ENCODE data around the gene CREBL2. TPM values are rescaled to one million over a fixed set of nuclear protein-coding genes. Genes with fewer than 3 reads are reported as not detected.
"Not testable (repeated sequence)": the region's sequence is repeated elsewhere in the genome, so short reads cannot be mapped to it uniquely, and the experiment has no call there.

CREBL2 gene
- total and polyA plus RNA-seq, 9 donors: 23.7 to 58.9 (median 38.2) TPM

DNA sequence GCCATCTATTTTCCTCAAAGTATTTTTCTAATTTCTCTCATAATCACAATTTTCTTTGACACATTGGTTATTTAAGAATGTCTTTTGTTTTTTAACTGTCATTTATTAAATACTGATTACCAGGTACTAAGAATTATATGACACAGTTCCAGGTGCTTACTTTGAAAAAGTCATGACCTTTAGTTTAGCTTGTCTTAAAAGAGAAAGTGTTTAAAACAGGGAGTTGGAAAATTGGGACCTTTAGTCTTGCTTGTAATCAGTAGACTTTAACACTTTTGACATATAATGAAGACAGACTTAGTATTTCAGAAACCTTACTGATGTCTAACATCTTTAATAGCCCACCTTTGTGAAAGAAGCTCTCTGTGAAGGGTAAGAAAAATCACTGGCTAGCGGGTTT lies 19.2 kb downstream of the CREBL2 start:
- DNase-seq: no peak
- intact Hi-C loops (cut with DNase I): no loop called here
- Histone ChIP-seq H3K27ac (no peak overlapping the region), H3K4me3 (no peak overlapping the region), H3K36me3 (no peaks in the 10 kb centered on the region), H3K27me3 (no peaks in the 10 kb centered on the region), H3K9me3 (no peaks in the 10 kb centered on the region), H3K4me1 (ENCODE audit: insufficient read depth) (peaks cover 4% of the 10 kb centered on the region)
- 91% methylated on average over 1 of the region's 1 CpG for WGBS, 3 donors
- TF ChIP-seq EP300 (IDR thresholded peaks at IDR 0.05): no peak
- TF ChIP-seq, protein P1, sequence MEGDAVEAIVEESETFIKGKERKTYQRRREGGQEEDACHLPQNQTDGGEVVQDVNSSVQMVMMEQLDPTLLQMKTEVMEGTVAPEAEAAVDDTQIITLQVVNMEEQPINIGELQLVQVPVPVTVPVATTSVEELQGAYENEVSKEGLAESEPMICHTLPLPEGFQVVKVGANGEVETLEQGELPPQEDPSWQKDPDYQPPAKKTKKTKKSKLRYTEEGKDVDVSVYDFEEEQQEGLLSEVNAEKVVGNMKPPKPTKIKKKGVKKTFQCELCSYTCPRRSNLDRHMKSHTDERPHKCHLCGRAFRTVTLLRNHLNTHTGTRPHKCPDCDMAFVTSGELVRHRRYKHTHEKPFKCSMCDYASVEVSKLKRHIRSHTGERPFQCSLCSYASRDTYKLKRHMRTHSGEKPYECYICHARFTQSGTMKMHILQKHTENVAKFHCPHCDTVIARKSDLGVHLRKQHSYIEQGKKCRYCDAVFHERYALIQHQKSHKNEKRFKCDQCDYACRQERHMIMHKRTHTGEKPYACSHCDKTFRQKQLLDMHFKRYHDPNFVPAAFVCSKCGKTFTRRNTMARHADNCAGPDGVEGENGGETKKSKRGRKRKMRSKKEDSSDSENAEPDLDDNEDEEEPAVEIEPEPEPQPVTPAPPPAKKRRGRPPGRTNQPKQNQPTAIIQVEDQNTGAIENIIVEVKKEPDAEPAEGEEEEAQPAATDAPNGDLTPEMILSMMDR (IDR thresholded peaks at IDR 0.05): no peak
- TF ChIP-seq POLR2A (IDR thresholded peaks at IDR 0.05): no peak

DNA sequence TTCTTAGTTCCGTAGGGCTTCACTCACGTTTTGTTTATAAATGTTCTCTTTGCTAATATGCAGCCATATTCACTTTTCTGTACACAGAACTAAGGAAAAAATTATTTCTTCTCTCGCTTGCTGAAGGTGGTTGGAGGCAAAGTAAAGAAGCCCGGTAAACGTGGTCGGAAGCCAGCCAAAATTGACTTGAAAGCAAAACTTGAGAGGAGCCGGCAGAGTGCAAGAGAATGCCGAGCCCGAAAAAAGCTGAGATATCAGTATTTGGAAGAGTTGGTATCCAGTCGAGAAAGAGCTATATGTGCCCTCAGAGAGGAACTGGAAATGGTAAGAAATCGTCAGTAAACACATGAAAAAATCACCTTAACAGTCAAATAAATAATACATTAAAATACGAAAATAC lies 24.0 kb downstream of the CREBL2 start:
- H3K27ac ChIP-seq: no peak overlapping the region
- H3K36me3 ChIP-seq: no peaks in the 10 kb centered on the region
- WGBS, 3 donors: 94 to 98% (median 97%) methylated on average over 12 of the region's 12 CpGs
- H3K9me3 ChIP-seq: no peaks in the 10 kb centered on the region
- peaks cover 2% of the 10 kb centered on the region for H3K4me1 ChIP-seq (ENCODE audit: insufficient read depth)
- intact Hi-C loops (cut with DNase I): no loop called here
- no peak overlapping the region for H3K4me3 ChIP-seq
- H3K27me3 ChIP-seq: no peaks in the 10 kb centered on the region
- DNase-seq: no peak
- TF ChIP-seq EP300 (IDR thresholded peaks at IDR 0.05): no peak
- TF ChIP-seq, protein P1 (IDR thresholded peaks at IDR 0.05): no peak
- TF ChIP-seq POLR2A (IDR thresholded peaks at IDR 0.05): no peak

DNA sequence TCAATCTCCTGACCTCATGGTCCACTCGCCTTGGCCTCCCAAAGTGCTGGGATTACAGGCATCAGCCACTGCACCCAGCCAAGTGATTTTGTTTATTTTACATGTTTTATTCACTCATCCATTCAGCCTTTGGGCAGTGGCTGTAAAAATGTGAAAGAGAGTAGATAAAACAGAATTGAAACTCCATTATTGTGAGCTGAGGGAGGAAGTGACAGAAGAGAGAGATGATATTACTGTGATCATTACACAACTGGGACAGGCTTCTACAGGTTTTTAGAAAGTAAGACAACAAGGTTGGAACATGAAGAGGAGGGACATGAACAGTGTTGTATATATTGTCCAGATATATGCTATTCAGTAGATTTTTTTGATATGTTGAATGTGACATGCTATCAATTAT lies 25.0 kb downstream of the CREBL2 start:
- DNase-seq: no peak
- Histone ChIP-seq H3K4me1 (ENCODE audit: insufficient read depth) (no peaks in the 10 kb centered on the region), H3K9me3 (no peaks in the 10 kb centered on the region), H3K36me3 (no peaks in the 10 kb centered on the region), H3K4me3 (no peak overlapping the region), H3K27me3 (no peaks in the 10 kb centered on the region), H3K27ac (no peak overlapping the region)
- 95 to 98% (median 98%) methylated on average over 1 of the region's 1 CpG for WGBS, 3 donors
- intact Hi-C loops (cut with DNase I): no loop called here
- TF ChIP-seq, protein P1 (IDR thresholded peaks at IDR 0.05): no peak
- TF ChIP-seq EP300 (IDR thresholded peaks at IDR 0.05) (no peak), POLR2A (IDR thresholded peaks at IDR 0.05) (no peak)

DNA sequence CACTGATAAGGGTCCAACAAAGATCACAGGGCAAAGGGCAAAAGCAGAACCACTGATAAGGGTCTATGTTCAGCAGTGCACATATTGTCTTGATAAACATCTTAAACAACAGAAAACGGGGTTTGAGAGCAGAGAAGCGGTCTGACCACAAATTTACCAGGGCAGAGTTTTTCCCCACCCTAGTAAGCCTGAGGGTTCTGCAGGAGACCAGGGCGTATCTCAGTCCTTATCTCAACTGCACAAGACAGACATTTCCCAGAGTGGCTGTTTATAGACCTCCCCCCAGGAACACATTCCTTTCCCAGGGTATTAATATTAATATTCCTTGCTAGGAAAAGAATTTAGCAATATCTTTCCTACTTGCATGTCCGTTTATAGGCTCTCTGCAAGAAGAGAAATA lies 28.3 kb downstream of the CREBL2 start:
- H3K27me3 ChIP-seq; H3K27ac ChIP-seq; H3K4me3 ChIP-seq; H3K36me3 ChIP-seq; H3K4me1 ChIP-seq (ENCODE audit: insufficient read depth); DNase-seq; intact Hi-C loops (cut with DNase I); H3K9me3 ChIP-seq: not testable (repeated sequence)
- WGBS, 3 donors: 94 to 97% (median 97%) methylated on average over 4 of the region's 4 CpGs

DNA sequence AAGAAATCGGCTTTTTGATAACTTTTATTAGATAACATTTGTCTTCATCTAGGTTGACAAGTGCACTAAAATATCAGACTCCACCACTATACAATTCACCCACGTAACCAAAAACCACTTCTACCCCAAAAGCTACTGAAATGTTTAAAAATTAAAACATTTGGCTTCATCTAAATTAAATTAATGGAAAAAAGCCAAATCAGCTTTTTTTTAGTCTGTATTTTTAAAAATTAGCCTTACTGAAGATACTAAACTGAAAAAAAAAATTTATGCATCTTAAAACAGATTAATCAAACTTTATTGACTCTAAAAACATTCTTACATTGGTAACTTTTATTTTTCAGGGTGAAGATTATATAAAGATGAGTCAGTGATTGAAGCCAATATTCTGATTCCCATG lies 30.0 kb downstream of the CREBL2 start:
- Histone ChIP-seq H3K4me3 (no peak overlapping the region), H3K36me3 (no peaks in the 10 kb centered on the region), H3K27ac (no peak overlapping the region), H3K9me3 (no peaks in the 10 kb centered on the region), H3K27me3 (no peaks in the 10 kb centered on the region), H3K4me1 (ENCODE audit: insufficient read depth) (no peaks in the 10 kb centered on the region)
- TF ChIP-seq, protein P1 (IDR thresholded peaks at IDR 0.05): no peak
- TF ChIP-seq POLR2A (IDR thresholded peaks at IDR 0.05): no peak
- no peak for TF ChIP-seq EP300 (IDR thresholded peaks at IDR 0.05)
- intact Hi-C loops (cut with DNase I): no loop called here
- 92 to 97% (median 97%) methylated on average over 2 of the region's 2 CpGs for WGBS, 3 donors
- no peak for DNase-seq
